ENCODE results near the gene RLBP1. TPM values are rescaled to one million over a fixed set of nuclear protein-coding genes. Genes with fewer than 3 reads are reported as not detected.

The RLBP1 gene
- total and polyA plus RNA-seq, 9 of the 15 experiments (the other 6 are each of a cell fraction or from before 2014, with no cell fraction given), result 0.05 TPM; not detected in 8

GRCh38 chr15:89164712-89165211 lies 56.6 kb downstream of the RLBP1 start (continued):
- TF ChIP-seq ZNF124 (CRISPR knock-in tag; IDR thresholded peaks at IDR 0.05), result no peak
- TF ChIP-seq, protein P1, sequence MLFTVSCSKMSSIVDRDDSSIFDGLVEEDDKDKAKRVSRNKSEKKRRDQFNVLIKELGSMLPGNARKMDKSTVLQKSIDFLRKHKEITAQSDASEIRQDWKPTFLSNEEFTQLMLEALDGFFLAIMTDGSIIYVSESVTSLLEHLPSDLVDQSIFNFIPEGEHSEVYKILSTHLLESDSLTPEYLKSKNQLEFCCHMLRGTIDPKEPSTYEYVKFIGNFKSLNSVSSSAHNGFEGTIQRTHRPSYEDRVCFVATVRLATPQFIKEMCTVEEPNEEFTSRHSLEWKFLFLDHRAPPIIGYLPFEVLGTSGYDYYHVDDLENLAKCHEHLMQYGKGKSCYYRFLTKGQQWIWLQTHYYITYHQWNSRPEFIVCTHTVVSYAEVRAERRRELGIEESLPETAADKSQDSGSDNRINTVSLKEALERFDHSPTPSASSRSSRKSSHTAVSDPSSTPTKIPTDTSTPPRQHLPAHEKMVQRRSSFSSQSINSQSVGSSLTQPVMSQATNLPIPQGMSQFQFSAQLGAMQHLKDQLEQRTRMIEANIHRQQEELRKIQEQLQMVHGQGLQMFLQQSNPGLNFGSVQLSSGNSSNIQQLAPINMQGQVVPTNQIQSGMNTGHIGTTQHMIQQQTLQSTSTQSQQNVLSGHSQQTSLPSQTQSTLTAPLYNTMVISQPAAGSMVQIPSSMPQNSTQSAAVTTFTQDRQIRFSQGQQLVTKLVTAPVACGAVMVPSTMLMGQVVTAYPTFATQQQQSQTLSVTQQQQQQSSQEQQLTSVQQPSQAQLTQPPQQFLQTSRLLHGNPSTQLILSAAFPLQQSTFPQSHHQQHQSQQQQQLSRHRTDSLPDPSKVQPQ (CRISPR knock-in tag; IDR thresholded peaks at IDR 0.05; ENCODE audit: borderline replicate concordance), result no peak
- TF ChIP-seq MXI1 (IDR thresholded peaks at IDR 0.05; ENCODE audit: low read depth, low read length), result no peak
- TF ChIP-seq ZBTB9 (CRISPR knock-in tag; IDR thresholded peaks at IDR 0.05), result no peak
- no peak for TF ChIP-seq TEAD1 (CRISPR knock-in tag; IDR thresholded peaks at IDR 0.05)
- no peak for TF ChIP-seq KLF1 (tag; IDR thresholded peaks at IDR 0.05)

Measured in K562 (cell line).